Activated T-cell treated with anti-CD3 and anti-CD28 coated beads for 4 hours (primary cell): ENCODE measurements around the gene ESRRG.

ENCODE experiments used
- DNase-seq: peaks from one replicate; pipeline ENCODE4 v3.0.0-alpha.2; 2020

Gene ESRRG

DNA sequence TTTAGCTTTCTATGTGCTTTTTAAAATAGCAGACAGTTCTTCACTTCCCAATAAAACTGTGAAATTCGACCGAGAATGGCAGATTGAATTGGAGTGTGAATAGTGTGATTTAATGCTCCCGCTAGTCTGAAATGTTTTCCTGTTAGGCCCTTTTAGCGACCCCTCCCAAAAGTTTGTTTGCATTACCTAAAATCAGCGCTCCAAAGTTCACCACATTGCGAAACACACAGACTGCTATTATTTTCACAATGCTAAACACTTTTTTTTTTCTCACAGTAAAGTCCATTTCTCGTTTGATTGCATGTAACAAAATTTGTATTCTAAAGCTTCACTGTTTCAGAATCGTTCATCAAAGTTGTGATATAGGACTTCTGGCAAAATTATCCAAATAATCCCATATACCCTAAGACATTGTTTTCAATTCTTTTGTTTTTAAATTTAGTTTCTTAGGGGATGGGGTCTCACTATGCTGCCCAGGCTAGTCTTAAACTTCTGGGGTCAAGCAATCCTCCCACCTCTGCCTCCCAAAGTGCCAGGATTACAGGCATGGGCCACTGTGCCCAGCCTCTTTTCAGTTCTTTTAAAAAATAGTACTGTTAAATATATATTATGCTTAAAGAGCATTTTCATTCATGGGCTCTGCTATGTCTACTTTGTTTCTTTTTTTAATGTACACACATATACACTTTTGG, 223.5 kb downstream of the ESRRG start:
- no peak for DNase-seq

DNA sequence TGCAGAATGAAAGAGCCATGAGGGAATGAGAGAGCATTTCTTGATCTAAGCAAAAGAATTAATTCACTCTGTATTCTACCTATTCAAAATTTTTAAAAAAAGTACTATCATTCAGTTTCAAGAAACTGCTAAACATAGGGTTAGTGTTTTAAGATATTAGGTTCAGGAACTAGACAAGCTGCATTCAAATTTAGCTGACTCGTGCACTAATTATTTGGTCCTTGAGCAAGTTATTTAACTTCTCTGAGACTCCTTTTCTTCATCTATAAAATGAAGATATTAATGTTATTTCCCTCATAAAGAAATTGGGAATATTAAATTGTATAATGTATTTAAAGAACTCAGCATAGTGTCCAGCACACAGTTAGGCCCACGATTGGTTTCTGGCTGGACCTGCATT, 225.0 kb downstream of the ESRRG start:
- no peak for DNase-seq

DNA sequence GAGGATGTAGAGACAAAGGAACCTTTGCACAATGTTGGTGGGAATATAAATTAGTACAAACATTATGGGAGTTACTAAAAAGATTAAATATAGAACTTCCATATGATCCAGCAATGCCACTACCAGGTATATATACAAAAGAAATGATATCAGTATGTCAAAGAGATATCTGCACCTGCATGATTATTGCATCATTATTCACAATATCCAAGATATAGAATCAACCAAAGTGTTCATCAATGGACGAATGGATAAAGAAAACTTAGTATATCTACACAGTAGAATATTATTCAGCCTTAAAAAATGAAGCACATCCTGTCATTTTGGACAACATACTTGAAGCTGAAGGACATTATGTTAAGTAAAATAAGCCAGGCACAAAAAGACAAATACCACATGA, 238.2 kb downstream of the ESRRG start:
- DNase-seq: no peak

DNA sequence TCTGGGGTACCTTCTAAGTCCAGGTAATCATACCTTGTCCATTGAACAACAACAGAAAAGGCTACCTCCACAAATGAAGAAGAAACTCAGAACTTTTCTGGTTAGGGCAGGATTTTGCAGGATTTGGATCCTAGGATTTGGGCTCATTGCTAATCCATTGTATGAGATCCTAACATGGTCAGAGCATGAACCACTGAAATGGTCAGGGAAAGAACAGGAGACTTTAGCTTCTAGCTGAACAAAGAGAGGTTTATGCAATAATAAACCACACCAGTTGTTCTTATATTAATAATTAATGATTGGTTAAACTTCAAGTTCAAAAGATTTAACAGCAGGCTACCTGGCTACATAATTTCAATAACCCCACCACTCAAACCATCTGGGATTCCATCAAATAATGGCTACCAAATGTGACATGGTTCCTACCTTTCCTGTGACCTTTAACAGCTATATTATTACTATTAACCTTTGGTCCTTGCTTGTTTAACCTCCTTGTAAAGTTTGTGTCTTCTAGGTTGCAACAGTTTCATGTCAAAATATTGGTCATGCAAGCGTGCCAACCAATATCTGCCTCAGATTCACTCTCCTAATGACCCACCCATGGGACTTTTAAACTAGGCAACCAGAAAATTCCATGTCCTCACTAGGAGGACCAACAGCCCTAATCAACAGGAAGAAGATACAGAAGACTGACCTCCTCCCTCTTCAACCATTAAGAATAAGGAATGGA, 239.4 kb downstream of the ESRRG start:
- no peak for DNase-seq

DNA sequence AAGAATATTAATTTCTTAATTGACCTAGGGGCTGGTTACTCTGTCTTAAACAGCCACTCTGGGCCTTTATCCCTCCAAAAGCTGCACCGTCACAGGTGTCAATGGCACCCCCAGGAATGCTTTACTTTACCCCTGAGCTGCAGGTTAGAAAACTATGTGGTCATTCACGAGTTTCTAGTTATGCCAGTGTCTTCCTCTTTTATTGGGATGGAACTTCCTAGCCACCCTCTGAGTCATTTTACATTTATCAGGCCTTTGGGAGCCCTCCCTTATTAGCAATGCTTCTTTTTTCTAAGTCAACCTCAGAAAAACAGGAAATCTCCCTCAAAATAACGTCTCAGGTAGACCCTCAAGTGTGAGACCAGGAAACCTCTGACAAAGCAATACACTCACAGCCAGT, 240.6 kb downstream of the ESRRG start:
- no peak for DNase-seq

DNA sequence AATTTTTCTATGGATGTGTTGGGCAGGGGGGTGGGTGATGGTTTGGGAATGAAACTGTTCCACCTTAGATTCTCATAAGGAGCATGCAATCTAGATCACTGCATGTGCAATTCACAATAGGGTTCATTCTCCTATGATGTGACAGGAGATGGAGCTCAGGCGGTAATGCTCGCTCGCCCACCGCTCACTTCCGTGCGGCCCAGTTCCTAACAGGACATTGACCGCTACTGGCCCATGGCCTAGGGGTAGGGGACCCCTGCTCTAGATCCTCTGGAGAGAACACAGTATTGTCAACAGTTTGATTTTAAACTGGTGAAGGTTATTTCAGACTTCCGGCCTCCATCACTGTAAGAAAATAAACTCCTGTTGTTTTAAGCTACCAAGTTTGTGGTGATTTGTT, 245.0 kb downstream of the ESRRG start:
- DNase-seq: no peak

DNA sequence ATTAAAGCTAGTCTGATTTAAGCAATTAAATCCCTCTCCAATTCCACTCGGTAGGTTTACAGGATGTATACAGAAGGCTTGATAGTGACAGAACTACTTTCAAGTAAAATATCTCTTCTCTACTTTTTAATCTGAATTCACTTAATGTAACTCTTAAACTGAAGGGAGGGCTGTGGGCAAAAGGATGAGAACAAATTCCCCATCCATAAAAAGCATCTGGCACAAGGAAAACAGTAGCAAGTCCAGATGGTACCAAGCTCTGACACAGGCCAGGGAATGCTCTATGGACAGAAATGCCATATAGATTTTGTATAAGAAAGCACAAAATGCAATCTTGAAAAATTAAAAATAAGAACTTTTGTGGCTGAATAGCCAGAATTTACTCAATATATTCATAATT, 246.9 kb downstream of the ESRRG start:
- no peak for DNase-seq

DNA sequence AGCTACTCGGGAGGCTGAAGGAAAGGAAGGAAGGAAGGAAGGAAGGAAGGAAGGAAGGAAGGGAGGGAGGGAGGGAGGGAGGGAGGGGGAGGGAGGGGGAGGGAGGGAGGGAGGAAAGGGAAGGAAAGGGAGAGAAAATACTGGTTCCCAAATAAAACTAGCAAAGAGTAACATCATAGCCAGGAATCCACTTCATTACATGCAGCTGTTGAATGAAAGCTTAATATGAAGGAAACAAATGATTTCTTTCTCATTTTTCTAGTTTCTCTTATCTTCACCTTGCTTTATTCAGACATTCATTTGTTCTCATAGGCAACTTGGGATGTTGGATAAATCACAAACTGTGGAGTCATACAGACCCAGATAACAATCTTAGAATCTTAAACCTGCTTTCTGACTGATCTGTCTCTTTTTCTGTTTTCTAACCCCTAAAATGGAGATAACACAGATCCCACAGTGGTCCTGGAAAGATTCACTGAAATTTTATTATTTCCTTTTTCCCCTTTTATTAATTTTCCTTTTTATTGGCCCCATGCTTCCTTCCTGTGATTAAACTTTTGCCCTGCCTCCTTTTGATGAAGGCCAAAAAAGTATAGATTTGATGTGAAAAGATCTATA, 247.5 kb downstream of the ESRRG start:
- no peak for DNase-seq

DNA sequence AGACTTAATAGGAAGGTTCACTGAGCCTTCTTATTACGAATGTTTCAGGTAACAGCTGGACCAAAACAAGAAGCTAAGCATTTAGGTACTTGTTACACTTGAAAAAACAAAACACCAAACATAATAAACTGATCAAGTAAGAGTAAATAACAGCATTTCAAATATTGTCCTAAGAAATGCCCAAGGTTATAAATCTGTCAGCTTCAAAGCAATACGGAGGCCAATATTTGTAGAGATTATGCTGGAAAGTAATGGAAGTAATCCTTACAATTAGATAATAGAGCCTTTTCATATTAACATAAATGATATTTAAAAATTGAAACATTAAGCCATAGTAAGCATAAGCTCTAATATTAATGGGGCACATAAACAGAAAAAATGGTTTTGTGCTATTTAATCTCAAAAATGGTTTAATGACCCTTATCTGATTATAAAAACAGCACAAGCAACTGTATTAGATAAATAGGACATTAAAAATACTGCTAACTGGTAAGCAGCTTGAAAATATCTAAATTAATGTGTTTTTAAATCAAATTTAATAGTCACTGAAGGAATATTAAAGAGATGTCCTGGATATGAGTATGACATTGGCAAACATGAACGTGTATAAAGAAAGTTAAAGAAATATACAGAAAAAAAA, 256.9 kb downstream of the ESRRG start:
- no peak for DNase-seq

DNA sequence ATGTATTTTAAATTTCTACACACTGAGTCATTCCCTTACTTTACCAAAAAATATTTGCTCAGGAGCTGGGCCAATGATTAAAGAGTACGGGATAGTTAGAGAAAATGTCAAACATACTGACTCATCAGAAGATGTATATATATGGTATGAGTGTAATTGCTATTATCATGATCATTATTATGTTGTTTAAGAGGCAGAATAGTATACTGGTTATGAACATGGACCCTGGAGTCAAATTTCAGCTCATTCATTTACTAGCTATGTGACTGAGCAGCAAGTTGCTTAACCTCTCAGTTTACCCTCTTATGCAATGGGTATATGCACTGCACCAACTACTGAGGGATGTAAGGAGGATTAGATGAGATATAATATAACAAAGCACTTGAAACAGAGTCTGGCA, 258.7 kb downstream of the ESRRG start:
- no peak for DNase-seq

DNA sequence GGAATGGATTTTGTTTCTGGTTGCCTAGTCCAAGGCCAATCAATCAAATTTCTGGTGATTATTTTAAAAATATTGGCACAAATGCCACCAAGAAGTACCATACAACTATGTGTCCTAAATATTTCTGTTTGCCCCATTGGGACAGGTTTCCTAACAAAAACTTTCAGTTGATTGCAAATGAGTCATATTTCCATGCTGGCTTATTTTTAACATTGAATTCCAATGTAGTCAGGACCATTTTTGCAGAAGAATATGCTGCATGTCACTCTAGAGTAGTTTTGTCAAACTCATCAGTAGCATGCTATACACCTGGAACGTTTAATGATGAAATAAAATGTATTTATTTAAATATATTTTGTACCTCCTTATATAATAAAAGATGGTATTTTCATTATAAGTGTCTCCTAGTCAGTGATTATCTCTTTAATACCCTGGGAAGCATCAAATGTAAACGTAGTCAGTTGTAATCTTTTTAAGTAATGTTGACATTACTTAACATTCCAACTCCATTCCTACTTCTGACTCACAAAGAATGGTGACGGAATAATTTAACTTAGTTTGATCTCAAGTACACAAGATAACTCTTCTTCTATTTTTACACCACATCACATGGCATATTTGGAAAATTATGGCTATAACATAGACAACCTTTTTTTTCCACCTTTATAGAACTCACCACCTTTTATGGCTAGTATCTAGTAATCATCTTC, 261.0 kb downstream of the ESRRG start:
- DNase-seq: no peak

DNA sequence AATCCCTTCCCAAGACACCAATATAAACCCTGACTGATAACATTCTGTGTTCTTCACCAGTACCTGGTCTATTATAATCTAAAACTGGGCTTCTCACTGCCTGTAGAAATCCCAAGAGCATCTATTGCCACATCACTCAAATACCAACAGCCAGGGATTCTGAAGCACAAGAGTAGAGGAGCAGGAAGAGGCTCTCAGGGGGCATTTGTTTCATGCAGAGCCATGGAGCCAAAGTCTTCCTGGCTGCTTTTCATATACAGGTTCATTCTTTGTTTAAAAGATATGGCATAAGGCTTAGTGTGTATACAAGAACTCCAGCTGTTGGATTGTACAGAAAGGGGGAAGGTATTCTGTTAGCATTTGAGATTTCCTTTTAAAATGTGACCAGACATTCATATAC, 261.8 kb downstream of the ESRRG start:
- DNase-seq: no peak

DNA sequence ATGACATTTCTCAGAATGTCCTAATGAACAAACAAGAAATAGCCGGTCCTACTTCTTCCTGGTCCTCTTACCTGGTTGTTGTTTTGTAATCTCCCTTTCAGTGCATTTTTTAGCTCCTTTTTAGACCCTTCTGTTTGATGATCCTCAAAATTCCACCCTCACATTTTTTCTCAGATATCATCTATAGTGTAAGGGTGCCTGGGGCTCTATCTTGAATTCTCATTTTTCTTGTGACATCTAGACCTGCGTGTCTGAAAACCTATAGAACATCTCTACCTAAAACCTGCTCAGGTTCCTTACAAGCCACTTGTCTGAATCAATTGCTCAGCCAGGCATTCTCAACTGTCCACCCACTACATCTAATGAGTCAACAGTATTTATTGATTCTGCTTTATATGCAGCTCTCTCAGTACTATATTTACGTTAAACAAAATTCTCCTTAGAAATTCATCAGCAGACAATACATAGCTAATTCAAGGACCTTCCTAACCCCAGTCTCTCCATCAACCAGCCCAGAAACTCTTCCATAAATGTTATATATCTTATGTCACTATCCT, 263.5 kb downstream of the ESRRG start:
- no peak for DNase-seq

DNA sequence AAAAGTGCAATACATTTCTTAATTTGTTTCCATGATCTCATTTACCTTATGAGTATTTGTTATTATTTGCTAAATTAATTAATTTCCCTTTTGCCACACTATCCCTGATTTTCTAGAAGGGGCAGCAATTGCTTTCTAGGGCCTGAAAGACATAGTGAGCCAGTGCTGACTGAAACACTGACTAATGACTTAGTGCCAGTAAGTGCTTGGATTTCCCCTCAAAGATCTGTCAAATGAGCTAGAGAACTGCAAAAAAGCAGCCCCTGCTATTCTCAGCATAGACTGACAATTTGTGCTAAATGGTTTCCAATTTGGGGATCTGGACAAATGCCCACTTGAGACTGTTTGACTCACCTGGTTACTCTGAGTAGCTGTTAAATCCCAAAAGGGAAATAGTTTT, 264.4 kb downstream of the ESRRG start:
- no peak for DNase-seq

DNA sequence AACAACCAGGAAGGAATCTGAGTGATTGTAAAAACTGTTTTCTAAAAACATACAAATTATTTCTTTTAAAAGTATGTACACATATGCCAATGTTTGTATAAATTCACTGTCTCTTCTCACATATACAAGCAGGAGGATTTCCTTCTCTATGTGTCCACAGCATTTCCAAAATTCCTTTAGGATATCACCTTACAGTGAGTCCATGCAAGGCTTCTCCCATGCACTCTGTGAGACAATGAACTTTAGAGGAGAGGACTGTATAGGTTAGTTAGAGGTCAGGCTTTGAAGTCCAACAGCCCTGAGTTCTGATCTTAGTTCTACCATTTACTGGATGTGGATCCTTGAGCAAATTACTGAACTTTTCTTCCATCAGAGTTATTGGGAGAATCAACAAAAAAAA, 265.9 kb downstream of the ESRRG start:
- DNase-seq: no peak

DNA sequence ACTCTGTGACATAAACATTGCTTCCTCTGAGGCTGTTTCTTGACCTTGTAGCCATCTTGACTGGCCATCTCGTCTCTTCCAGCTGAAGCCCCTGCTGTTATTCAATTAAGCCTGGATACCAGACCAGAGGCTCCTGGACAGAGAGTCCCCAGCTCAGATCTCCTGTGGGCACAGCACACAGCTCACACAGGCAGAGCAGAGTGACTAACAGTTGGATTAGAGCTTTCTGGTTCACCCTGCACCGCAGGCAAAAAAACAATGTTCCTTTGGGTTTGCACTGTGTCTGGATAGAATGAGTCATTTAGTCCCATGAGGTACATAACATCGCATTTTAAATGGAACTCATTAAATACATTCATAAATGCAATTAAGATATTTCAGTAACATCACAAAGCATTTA, 266.5 kb downstream of the ESRRG start:
- DNase-seq: no peak

DNA sequence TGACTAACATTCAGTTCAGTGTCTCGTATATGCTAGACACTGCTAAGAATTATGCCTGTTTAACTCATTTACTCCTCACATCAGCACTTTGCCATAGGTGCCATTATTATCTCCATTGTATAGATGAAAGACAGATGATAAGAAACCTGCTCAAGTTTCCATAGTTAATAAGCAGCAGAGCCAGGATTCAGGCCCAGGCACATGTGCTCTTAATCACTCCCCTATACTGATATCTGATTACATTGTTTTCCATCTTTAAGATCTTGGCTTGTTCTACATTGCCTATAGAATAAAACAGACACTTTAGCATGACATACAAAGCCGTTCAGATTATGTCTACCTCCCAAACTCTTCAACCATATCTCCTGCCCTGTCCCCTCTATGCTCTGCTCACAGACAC, 269.5 kb downstream of the ESRRG start:
- DNase-seq: no peak
